GM21360 (cell line): ENCODE results near the gene STARD3.
"Not testable (repeated sequence)": the region's sequence is repeated elsewhere in the genome, so short reads cannot be mapped to it uniquely, and the experiment has no call there.

Experiments used
- ATAC-seq: cut with Tn5 transposase; IDR thresholded peaks from one replicate; pipeline ENCODE4 v1.9.1; 2021; ENCODE audit warnings: mild to moderate bottlenecking, moderate library complexity; ENCODE audit not compliant: unreplicated experiment

The STARD3 gene

GRCh38 chr17:39687101-39687545, 50.2 kb downstream of the STARD3 start:
- ATAC-seq, result no peak

- ATAC-seq, result peak; percentile 79
These were observed 50.9 kb downstream of the STARD3 start, which contains the start of gene PGAP3 for GRCh38 chr17:39687546-39688474. TSS of gene PGAP3 (minus strand) at chr17:39688057. CDS start at chr17:39688014, 43 bp downstream.

- ATAC-seq, result no peak
These were observed 51.5 kb downstream of the STARD3 start for GRCh38 chr17:39688475-39688835.

GRCh38 chr17:39688945-39689344, 52.0 kb downstream of the STARD3 start:
- no peak for ATAC-seq

- ATAC-seq, result no peak
These were observed 57.6 kb downstream of the STARD3 start for GRCh38 chr17:39694593-39694992.

GRCh38 chr17:39695089-39695474, 58.1 kb downstream of the STARD3 start:
- no peak for ATAC-seq

- ATAC-seq, result no peak
These were observed 59.8 kb downstream of the STARD3 start for GRCh38 chr17:39696731-39697130.

GRCh38 chr17:39697961-39698360, 61.0 kb downstream of the STARD3 start:
- ATAC-seq, result no peak

- not testable (repeated sequence) for ATAC-seq
These were observed 62.3 kb downstream of the STARD3 start for GRCh38 chr17:39699157-39699817.

- no peak for ATAC-seq
These were observed 62.8 kb downstream of the STARD3 start, which contains the start of gene ERBB2 for GRCh38 chr17:39699818-39700147. TSS of gene ERBB2 (plus strand) at chr17:39700064. CDS start at chr17:39700239, 175 bp downstream.

- ATAC-seq, result no peak
These were observed 63.4 kb downstream of the STARD3 start for GRCh38 chr17:39700148-39700987.

GRCh38 chr17:39701012-39701783, 64.3 kb downstream of the STARD3 start:
- ATAC-seq, result no peak

GRCh38 chr17:39701784-39702422, 65.0 kb downstream of the STARD3 start:
- no peak for ATAC-seq

GRCh38 chr17:39702901-39703893, 66.3 kb downstream of the STARD3 start:
- no peak for ATAC-seq

- no peak for ATAC-seq
These were observed 67.0 kb downstream of the STARD3 start for GRCh38 chr17:39703913-39704312.

- no peak for ATAC-seq
These were observed 68.0 kb downstream of the STARD3 start for GRCh38 chr17:39704821-39705551.

GRCh38 chr17:39705786-39706348, 68.9 kb downstream of the STARD3 start:
- ATAC-seq, result no peak

- ATAC-seq, result no peak
These were observed 69.4 kb downstream of the STARD3 start for GRCh38 chr17:39706383-39706782.
